Panc1 (cell line): ENCODE data around the gene CITED4.

Source experiments
- TF ChIP-seq, protein P1 (sequence below): fragments of 450-650 bp; IDR thresholded peaks from 2 replicates; pipeline ENCODE4 v1.5.1; 2017; ENCODE audit warnings: mild to moderate bottlenecking
- TF ChIP-seq, protein P2 (sequence below), 2 experiments: IDR thresholded peaks; 2 replicates each; pipeline ENCODE4 v1.6.1; 2011 to 2012; ENCODE audit warnings: low read depth in 2 of 2, control low read depth in 1 of 2, low read length in 1 of 2, mild to moderate bottlenecking in 1 of 2, moderate library complexity in 1 of 2; ENCODE audit not compliant: insufficient read depth in 1 of 2

DNA sequence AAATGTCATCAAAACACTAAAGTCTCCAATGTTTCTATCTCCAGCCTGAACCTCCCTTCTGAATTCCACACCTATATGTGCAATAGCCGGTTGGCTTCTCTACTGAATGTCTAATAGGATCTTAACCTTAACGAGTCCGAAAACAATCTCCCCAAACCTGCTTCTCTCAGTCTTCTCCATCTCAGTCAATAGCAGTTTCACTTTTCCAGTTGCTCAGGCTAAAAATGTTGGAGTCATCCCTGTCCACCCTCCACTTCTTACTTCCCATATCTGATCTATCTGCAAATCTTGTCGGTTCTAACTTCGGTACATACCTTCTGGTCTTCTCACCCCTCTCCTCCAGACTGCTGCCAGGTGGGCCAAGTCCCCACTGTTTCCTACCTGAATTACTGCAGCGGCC lies 25.5 kb upstream of the CITED4 start:
- TF ChIP-seq, protein P1, sequence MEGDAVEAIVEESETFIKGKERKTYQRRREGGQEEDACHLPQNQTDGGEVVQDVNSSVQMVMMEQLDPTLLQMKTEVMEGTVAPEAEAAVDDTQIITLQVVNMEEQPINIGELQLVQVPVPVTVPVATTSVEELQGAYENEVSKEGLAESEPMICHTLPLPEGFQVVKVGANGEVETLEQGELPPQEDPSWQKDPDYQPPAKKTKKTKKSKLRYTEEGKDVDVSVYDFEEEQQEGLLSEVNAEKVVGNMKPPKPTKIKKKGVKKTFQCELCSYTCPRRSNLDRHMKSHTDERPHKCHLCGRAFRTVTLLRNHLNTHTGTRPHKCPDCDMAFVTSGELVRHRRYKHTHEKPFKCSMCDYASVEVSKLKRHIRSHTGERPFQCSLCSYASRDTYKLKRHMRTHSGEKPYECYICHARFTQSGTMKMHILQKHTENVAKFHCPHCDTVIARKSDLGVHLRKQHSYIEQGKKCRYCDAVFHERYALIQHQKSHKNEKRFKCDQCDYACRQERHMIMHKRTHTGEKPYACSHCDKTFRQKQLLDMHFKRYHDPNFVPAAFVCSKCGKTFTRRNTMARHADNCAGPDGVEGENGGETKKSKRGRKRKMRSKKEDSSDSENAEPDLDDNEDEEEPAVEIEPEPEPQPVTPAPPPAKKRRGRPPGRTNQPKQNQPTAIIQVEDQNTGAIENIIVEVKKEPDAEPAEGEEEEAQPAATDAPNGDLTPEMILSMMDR = no peak
- TF ChIP-seq, protein P2, sequence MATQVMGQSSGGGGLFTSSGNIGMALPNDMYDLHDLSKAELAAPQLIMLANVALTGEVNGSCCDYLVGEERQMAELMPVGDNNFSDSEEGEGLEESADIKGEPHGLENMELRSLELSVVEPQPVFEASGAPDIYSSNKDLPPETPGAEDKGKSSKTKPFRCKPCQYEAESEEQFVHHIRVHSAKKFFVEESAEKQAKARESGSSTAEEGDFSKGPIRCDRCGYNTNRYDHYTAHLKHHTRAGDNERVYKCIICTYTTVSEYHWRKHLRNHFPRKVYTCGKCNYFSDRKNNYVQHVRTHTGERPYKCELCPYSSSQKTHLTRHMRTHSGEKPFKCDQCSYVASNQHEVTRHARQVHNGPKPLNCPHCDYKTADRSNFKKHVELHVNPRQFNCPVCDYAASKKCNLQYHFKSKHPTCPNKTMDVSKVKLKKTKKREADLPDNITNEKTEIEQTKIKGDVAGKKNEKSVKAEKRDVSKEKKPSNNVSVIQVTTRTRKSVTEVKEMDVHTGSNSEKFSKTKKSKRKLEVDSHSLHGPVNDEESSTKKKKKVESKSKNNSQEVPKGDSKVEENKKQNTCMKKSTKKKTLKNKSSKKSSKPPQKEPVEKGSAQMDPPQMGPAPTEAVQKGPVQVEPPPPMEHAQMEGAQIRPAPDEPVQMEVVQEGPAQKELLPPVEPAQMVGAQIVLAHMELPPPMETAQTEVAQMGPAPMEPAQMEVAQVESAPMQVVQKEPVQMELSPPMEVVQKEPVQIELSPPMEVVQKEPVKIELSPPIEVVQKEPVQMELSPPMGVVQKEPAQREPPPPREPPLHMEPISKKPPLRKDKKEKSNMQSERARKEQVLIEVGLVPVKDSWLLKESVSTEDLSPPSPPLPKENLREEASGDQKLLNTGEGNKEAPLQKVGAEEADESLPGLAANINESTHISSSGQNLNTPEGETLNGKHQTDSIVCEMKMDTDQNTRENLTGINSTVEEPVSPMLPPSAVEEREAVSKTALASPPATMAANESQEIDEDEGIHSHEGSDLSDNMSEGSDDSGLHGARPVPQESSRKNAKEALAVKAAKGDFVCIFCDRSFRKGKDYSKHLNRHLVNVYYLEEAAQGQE (IDR thresholded peaks at IDR 0.05; ENCODE audit: insufficient read depth in 1 of 2, low read depth in 2 of 2, low read length in 1 of 2) = no peak
